Cerebellar cortex (tissue), 1 donor: ENCODE measurements around the gene STH.

Source experiments
- DNase-seq: peaks from one replicate; pipeline ENCODE4 v3.0.0-alpha.2; 2015; ENCODE audit warnings: low spot score

STH gene

DNA sequence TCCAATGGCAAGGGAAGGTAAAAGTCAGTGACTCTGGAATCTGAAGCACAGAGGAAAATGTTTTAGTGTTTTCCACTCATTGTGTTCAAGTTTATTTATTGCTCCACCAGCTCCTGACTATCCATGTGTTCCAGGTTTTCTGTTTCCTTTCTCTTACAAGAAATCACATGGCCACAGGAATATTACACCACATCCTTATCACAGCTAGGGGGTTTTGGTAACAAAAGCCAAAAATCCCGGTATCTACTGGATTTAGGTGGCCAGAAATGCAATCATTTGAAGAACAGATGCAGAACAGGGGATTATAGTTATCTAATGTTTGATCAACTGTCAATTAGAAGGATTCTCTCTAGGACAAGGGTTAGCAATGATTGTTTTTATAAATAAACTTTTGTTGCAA is 47.9 kb downstream of the STH start:
- DNase-seq = no peak

DNA sequence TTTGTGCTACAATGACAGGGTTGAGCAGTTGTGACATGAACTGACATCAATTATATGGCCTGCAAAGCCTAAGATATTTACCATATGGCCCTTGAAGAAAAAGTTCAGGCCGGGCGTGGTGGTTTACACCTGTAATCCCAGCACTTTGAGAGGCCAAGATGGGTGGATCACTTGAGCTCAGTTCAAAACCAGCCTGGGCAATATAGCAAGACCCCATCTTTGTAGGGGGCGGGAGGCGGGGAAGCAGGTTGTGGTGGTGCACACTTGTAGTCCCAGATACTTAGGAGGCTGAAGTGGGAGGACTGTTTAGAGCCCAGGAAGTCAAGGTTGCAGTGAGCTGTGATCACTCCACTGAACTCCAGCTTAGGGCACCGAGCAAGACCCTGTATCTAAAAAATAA is 48.3 kb downstream of the STH start:
- DNase-seq = no peak

DNA sequence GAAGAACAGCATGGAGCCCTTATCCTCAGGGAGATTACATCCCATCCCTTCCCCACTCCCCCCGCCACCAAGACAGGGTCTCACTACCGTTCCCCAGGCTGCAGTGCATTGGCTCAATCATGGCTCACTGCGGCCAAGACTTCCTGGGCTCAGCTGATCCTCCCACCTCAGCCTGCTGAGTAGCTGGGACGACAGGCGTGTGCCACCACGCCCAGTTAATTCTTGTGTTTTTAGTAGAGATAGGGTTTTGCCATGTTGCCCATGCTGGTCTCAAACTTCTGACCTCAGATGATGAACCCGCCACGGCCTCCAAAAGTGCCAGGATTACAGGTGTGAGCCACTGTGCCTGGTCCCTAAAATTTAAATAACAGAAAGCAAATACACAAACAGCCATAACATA is 48.8 kb downstream of the STH start:
- DNase-seq = no peak
